ENCODE results near the gene COBLL1.

DNA sequence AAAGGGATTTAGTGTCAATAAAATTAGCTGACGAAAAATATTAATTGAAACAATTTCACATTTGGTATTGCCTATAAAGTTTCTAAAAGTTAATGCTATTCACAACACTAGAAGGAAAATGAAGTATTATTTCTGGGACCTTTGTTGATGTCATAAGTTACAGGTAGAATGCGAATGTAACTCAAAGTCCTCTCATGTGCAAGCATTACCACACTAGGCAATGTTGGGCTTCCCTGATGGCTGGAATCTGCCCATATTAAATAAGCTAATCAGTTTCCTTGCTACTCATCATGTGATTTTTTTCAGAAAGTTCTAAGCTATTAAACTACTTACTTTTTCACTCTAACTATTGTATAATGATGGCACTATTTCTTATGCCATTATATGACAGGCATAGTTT is 44.6 kb downstream of the COBLL1 start:
- TF ChIP-seq POLR2AphosphoS5 (IDR thresholded peaks at IDR 0.05; ENCODE audit: low read depth, low read length), result no peak
- TF ChIP-seq POLR2A (IDR thresholded peaks at IDR 0.05; ENCODE audit: low read depth, low read length), result no peak
- no peak for TF ChIP-seq TAF1 (IDR thresholded peaks at IDR 0.05; ENCODE audit: borderline replicate concordance, low read depth, low read length)

Data from GM12892 (cell line).